Gastroesophageal sphincter (tissue), 4 donors: Measurements from ENCODE around the gene USP40. TPM values are rescaled to one million over a fixed set of nuclear protein-coding genes. Genes with fewer than 3 reads are reported as not detected.
A peak's percentile ranks its signal among the peaks of the same experiment; 100 is the strongest.

Experiments
- ATAC-seq: fragments of 150-250 bp; one replicate; pipeline ENCODE4 v1.9.1; 2016; ENCODE audit warnings: mild to moderate bottlenecking, moderate library complexity
- H3K27ac ChIP-seq, 4 donors: fragments of 200-600 bp; sonication (generic) in 3 of 4; 1 replicate in 3 of 4; 2 replicates in 1 of 4; pipeline ENCODE4 v1.5.1; 2016 to 2019
- H3K27me3 ChIP-seq: fragments of 200-600 bp; sonication (generic); one replicate; pipeline ENCODE4 v1.5.1; 2019
- H3K36me3 ChIP-seq, 2 donors: fragments of 200-600 bp; sonication (generic); one replicate each; pipeline ENCODE4 v1.5.1; 2019; ENCODE audit warnings: control low read depth in 1 of 2
- H3K4me1 ChIP-seq, 3 donors: fragments of 200-600 bp; sonication (generic); 1 replicate in 2 of 3; 2 replicates in 1 of 3; pipeline ENCODE4 v1.5.1; 2016 to 2019; ENCODE audit warnings: control low read depth in 2 of 3
- H3K4me3 ChIP-seq, 2 donors: fragments of 200-600 bp; sonication (generic); one replicate each; pipeline ENCODE4 v1.5.1; 2019; ENCODE audit warnings: mild to moderate bottlenecking in 1 of 2, moderate library complexity in 1 of 2
- H3K9me3 ChIP-seq, 3 donors: fragments of 200-600 bp; sonication (generic); one replicate each; pipeline ENCODE4 v1.5.1; 2017 to 2019; ENCODE audit warnings: control low read depth in 2 of 3
- CTCF ChIP-seq, 4 experiments: fragments of 200-600 bp in 2 of 4; fragments of 450-650 bp in 2 of 4; sonication (generic) in 1 of 4; IDR thresholded peaks; one replicate each; pipeline ENCODE4 v1.5.1; 2017 to 2019; ENCODE audit warnings: antibody characterized with exemption in 4 of 4, mild to moderate bottlenecking in 2 of 4, moderate library complexity in 2 of 4
- EP300 ChIP-seq: sonication (generic); formaldehyde crosslinking; IDR thresholded peaks from one replicate; pipeline ENCODE4 v1.6.1; 2017; ENCODE audit warnings: antibody characterized with exemption, mild to moderate bottlenecking
- POLR2A ChIP-seq, 2 donors: fragments of 450-650 bp; IDR thresholded peaks; one replicate each; pipeline ENCODE4 v1.6.1; 2017; ENCODE audit warnings: antibody characterized with exemption in 2 of 2, mild to moderate bottlenecking in 2 of 2, moderate library complexity in 1 of 2
- POLR2AphosphoS5 ChIP-seq: sonication (generic); formaldehyde crosslinking; IDR thresholded peaks from one replicate; pipeline ENCODE4 v1.6.1; 2017; ENCODE audit warnings: antibody characterized with exemption
- whole genome bisulfite sequencing, 2 donors: methylation state at CpG; one replicate each; pipeline ENCODE4 v1.1.5; 2018; ENCODE audit warnings: low coverage in 1 of 2; 5-methylcytosine and 5-hydroxymethylcytosine counted together
- total RNA-seq, 4 donors: library from RNA; depleted of rRNA; stranded (reverse); fragments of >200 nt; gene quantifications; one replicate each; pipeline ENCODE4 v1.1.0, GENCODE V29; 2016

USP40 gene
- total RNA-seq, 4 donors from 2014 or later, result 13.5 to 52.6 (median 18.2) TPM

- no peak for ATAC-seq
- no peaks in the 10 kb centered on the region for H3K27me3 ChIP-seq
- H3K27ac ChIP-seq, result peak overlapping the region in 2 of 4 donors; percentile 26 to 48
- peaks cover 0 to 7% (median 0%) of the 10 kb centered on the region in 3 donors for H3K4me1 ChIP-seq
- WGBS, 2 donors, result 78 to 91% methylated on average over 4 to 5 of the region's 10 CpGs
- TF ChIP-seq POLR2A (IDR thresholded peaks at IDR 0.05) (no peak), EP300 (no peak), CTCF (IDR thresholded peaks at IDR 0.05) (no peak), POLR2AphosphoS5 (no peak)
- H3K36me3 ChIP-seq, result peaks cover 0 to 100% of the 10 kb centered on the region in 2 donors
- no peaks in the 10 kb centered on the region for H3K9me3 ChIP-seq
- H3K4me3 ChIP-seq, result no peak overlapping the region
Observed at GRCh38 chr2:233453111-233453915, 113.3 kb downstream of the USP40 start.

- no peak for ATAC-seq
- no peak overlapping the region for H3K27ac ChIP-seq
- H3K9me3 ChIP-seq, result no peaks in the 10 kb centered on the region
- H3K36me3 ChIP-seq, result peaks cover 0 to 100% of the 10 kb centered on the region in 2 donors
- WGBS, 2 donors, result 77 to 88% methylated on average over 5 to 6 of the region's 9 CpGs
- no peak overlapping the region for H3K4me3 ChIP-seq
- no peak for TF ChIP-seq CTCF (IDR thresholded peaks at IDR 0.05)
- no peak for TF ChIP-seq POLR2A (IDR thresholded peaks at IDR 0.05)
- TF ChIP-seq EP300, result no peak
- TF ChIP-seq POLR2AphosphoS5, result no peak
- no peaks in the 10 kb centered on the region for H3K27me3 ChIP-seq
- H3K4me1 ChIP-seq, result peaks cover 0 to 7% (median 0%) of the 10 kb centered on the region in 3 donors
Observed at GRCh38 chr2:233451950-233452349, 114.6 kb downstream of the USP40 start.

GRCh38 chr2:233450864-233451575 lies 115.6 kb downstream of the USP40 start:
- H3K27ac ChIP-seq, result no peak overlapping the region
- no peak for TF ChIP-seq CTCF (IDR thresholded peaks at IDR 0.05)
- peaks cover 0 to 100% of the 10 kb centered on the region in 2 donors for H3K36me3 ChIP-seq
- H3K4me1 ChIP-seq, result peaks cover 0 to 7% (median 0%) of the 10 kb centered on the region in 3 donors
- 93% methylated on average over 12 of the region's 22 CpGs for WGBS, 2 donors
- no peak for ATAC-seq
- no peaks in the 10 kb centered on the region for H3K27me3 ChIP-seq
- H3K4me3 ChIP-seq, result no peak overlapping the region
- no peaks in the 10 kb centered on the region for H3K9me3 ChIP-seq

GRCh38 chr2:233449921-233450863 lies 116.4 kb downstream of the USP40 start:
- TF ChIP-seq POLR2AphosphoS5 (no peak), POLR2A (IDR thresholded peaks at IDR 0.05) (no peak), EP300 (no peak), CTCF (IDR thresholded peaks at IDR 0.05) (no peak)
- Histone ChIP-seq H3K4me3 (no peak overlapping the region), H3K27ac (no peak overlapping the region), H3K4me1 (peaks cover 0 to 7% (median 0%) of the 10 kb centered on the region in 3 donors), H3K27me3 (no peaks in the 10 kb centered on the region), H3K36me3 (peaks cover 0 to 100% of the 10 kb centered on the region in 2 donors), H3K9me3 (no peaks in the 10 kb centered on the region)
- 78 to 93% methylated on average over 3 to 4 of the region's 33 CpGs for WGBS, 2 donors
- no peak for ATAC-seq
